DMS 273 (cell line): ENCODE results near the gene TMEM100.

Source experiments
- DNase-seq: peaks from one replicate; lab custom pipeline; 2025; ENCODE audit not compliant: unreplicated experiment; lab: John Stamatoyannopoulos, UW

TMEM100 gene

GRCh38 chr17:55720919-55721836, 1.5 kb downstream of the TMEM100 start:
- no peak for DNase-seq

GRCh38 chr17:55717898-55718735, 4.5 kb downstream of the TMEM100 start:
- DNase-seq = peak; percentile 88

- DNase-seq = no peak
Measured at GRCh38 chr17:55717432-55717831, 5.2 kb downstream of the TMEM100 start.

GRCh38 chr17:55710829-55711496, 11.7 kb downstream of the TMEM100 start:
- DNase-seq = peak; percentile 11

- DNase-seq = peak; percentile 22
Measured at GRCh38 chr17:55710410-55710809, 12.3 kb downstream of the TMEM100 start.

- no peak for DNase-seq
Measured at GRCh38 chr17:55709984-55710383, 12.7 kb downstream of the TMEM100 start.

GRCh38 chr17:55709440-55709839, 13.2 kb downstream of the TMEM100 start:
- DNase-seq = no peak

- no peak for DNase-seq
Measured at GRCh38 chr17:55708175-55708974, 14.3 kb downstream of the TMEM100 start.

GRCh38 chr17:55706808-55707773, 15.6 kb downstream of the TMEM100 start:
- DNase-seq = no peak

- no peak for DNase-seq
Measured at GRCh38 chr17:55705847-55706246, 16.8 kb downstream of the TMEM100 start.

- no peak for DNase-seq
Measured at GRCh38 chr17:55704401-55704800, 18.3 kb downstream of the TMEM100 start.

- no peak for DNase-seq
Measured at GRCh38 chr17:55702150-55702549, 20.5 kb downstream of the TMEM100 start.

- peak; percentile 14 for DNase-seq
Measured at GRCh38 chr17:55699181-55699860, 23.3 kb downstream of the TMEM100 start.

GRCh38 chr17:55694286-55694910, 28.3 kb downstream of the TMEM100 start:
- no peak for DNase-seq

GRCh38 chr17:55693254-55694216, 29.1 kb downstream of the TMEM100 start:
- DNase-seq = peak; percentile 22

GRCh38 chr17:55692276-55692675, 30.4 kb downstream of the TMEM100 start:
- no peak for DNase-seq

GRCh38 chr17:55691666-55692065, 31.0 kb downstream of the TMEM100 start:
- DNase-seq = no peak
